Measurements from ENCODE around the gene METAP2. TPM values are rescaled to one million over a fixed set of nuclear protein-coding genes. Genes with fewer than 3 reads are reported as not detected.

The METAP2 gene
- total RNA-seq, 1 experiment from 2014 or later, result 86.1 TPM

- CTCF ChIA-PET, result interaction anchor here (0.5 kb wide), 1 partner anchor 44 kb away, joined by 3 read pairs; no protein-coding TSS in a partner anchor
- BruUV-seq (replicated peaks), result no TSS peak
- no peak for ATAC-seq
These were observed 55.8 kb downstream of the METAP2 start for GRCh38 chr12:95529693-95530225.

GRCh38 chr12:95532851-95533250 lies 58.9 kb downstream of the METAP2 start:
- CTCF ChIA-PET, result interaction anchor here (0.6 to 1.1 kb wide), 2 partner anchors 72 to 842 kb away, joined by 5 to 6 read pairs; no protein-coding TSS in a partner anchor
- no peak for TF ChIP-seq SIN3A (IDR thresholded peaks at IDR 0.05; ENCODE audit: borderline replicate concordance, insufficient read depth, low read depth, low read length)
- no peak for TF ChIP-seq REST (IDR thresholded peaks at IDR 0.05; ENCODE audit: insufficient read depth in 1 of 2, low read depth in 2 of 2, low read length in 1 of 2)
- no peak for TF ChIP-seq CTCF (IDR thresholded peaks at IDR 0.05)
- no peak for TF ChIP-seq TCF7L2 (IDR thresholded peaks at IDR 0.05; ENCODE audit: low read depth, low read length)

More at GRCh38 chr12:95529693-95530225, 55.8 kb downstream of the METAP2 start:
- H3K9me3 ChIP-seq (ENCODE audit: control insufficient read depth, insufficient read depth, low read depth, low read length), result no peaks in the 10 kb centered on the region
- in situ Hi-C loops (cut with HindIII; ENCODE audit: low pct_unique_long_range_greater_than_20kb, low sequenced_read_pairs), result no loop called here
- peaks cover 9% of the 10 kb centered on the region for H3K4me1 ChIP-seq (ENCODE audit: control insufficient read depth, insufficient read depth, low read length)
- H3K27me3 ChIP-seq (ENCODE audit: control insufficient read depth, insufficient read depth, low read length), result peaks cover 3% of the 10 kb centered on the region; the same call in 1 of the 2 replicates
- TF ChIP-seq POLR2AphosphoS5 (IDR thresholded peaks at IDR 0.05; ENCODE audit: low read depth, low read length), result no peak
- no peak for TF ChIP-seq CTCF (IDR thresholded peaks at IDR 0.05)
- TF ChIP-seq SIN3A (IDR thresholded peaks at IDR 0.05; ENCODE audit: borderline replicate concordance, insufficient read depth, low read depth, low read length), result no peak
- no peak for TF ChIP-seq REST (IDR thresholded peaks at IDR 0.05; ENCODE audit: insufficient read depth in 1 of 2, low read depth in 2 of 2, low read length in 1 of 2)
- TF ChIP-seq TCF7L2 (IDR thresholded peaks at IDR 0.05; ENCODE audit: low read depth, low read length), result no peak
- no peaks in the 10 kb centered on the region for H3K36me3 ChIP-seq (ENCODE audit: control insufficient read depth, insufficient read depth, low read length)
- POLR2A ChIA-PET, result no interaction called here
- DNase-seq (ENCODE audit: low read depth, low spot score), result no peak
- H3K4me3 ChIP-seq (ENCODE audit: low read depth in 2 of 2, low read length in 2 of 2), result no peak overlapping the region
- no peak overlapping the region for H3K27ac ChIP-seq (ENCODE audit: low read length)
- intact Hi-C loops (cut with micrococcal nuclease; ENCODE audit: unreplicated experiment), result loop anchor here (10.0 kb wide), 2 partner anchors 215 to 415 kb away; no protein-coding TSS in a partner anchor

More at GRCh38 chr12:95532851-95533250, 58.9 kb downstream of the METAP2 start:
- POLR2A ChIA-PET, result no interaction called here
- no peak overlapping the region for H3K4me3 ChIP-seq (ENCODE audit: low read depth in 2 of 2, low read length in 2 of 2)
- intact Hi-C loops (cut with micrococcal nuclease; ENCODE audit: unreplicated experiment) (loop anchor here (10.0 kb wide), 2 partner anchors 218 to 418 kb away; no protein-coding TSS in a partner anchor), in situ Hi-C loops (cut with HindIII; ENCODE audit: low pct_unique_long_range_greater_than_20kb, low sequenced_read_pairs) (no loop called here)
- H3K4me1 ChIP-seq (ENCODE audit: control insufficient read depth, insufficient read depth, low read length), result peaks cover 9% of the 10 kb centered on the region
- ATAC-seq (no peak), DNase-seq (ENCODE audit: low read depth, low spot score) (no peak)
- no peak overlapping the region for H3K27ac ChIP-seq (ENCODE audit: low read length)
- H3K27me3 ChIP-seq (ENCODE audit: control insufficient read depth, insufficient read depth, low read length), result peaks cover 3% of the 10 kb centered on the region; the same call in 1 of the 2 replicates
- no peaks in the 10 kb centered on the region for H3K9me3 ChIP-seq (ENCODE audit: control insufficient read depth, insufficient read depth, low read depth, low read length)
- no TSS peak for BruUV-seq (replicated peaks)
- H3K36me3 ChIP-seq (ENCODE audit: control insufficient read depth, insufficient read depth, low read length), result no peaks in the 10 kb centered on the region

Measured in Panc1 (cell line).